H1 (cell line): ENCODE results near the gene MTX3. TPM values are rescaled to one million over a fixed set of nuclear protein-coding genes. Genes with fewer than 3 reads are reported as not detected.

ENCODE experiments used
- CTCF ChIA-PET: fragments of 300-600 bp; sonication (Branson Sonifier 250); formaldehyde crosslinking; loops from one replicate; lab custom pipeline; 2021; ENCODE audit not compliant: partially characterized antibody; lab: Charles Lee
- POLR2A ChIA-PET: fragments of 300-600 bp; sonication (Branson Sonifier 250); formaldehyde crosslinking; loops from one replicate; lab custom pipeline; 2021; ENCODE audit warnings: inconsistent platforms; ENCODE audit not compliant: partially characterized antibody; lab: Charles Lee
- DNase-seq, 2 experiments: peaks; one replicate each; pipeline versions ENCODE4 v3.0.0 to v3.0.0-alpha.2; 2010 to 2022; ENCODE audit warnings: low spot score in 2 of 2, low read depth in 1 of 2, mixed read lengths in 1 of 2
- FAIRE-seq: peaks from 2 replicates; lab custom pipeline; 2011; peaks lifted over from hg19 to GRCh38; lab: Jason Lieb, UNC
- H2AFZ ChIP-seq: 2 replicates; pipeline ENCODE4 v1.8.1; 2012; ENCODE audit warnings: low read length, inconsistent platforms
- H2AK5ac ChIP-seq: 2 replicates; pipeline ENCODE4 v1.6.1; 2013; ENCODE audit warnings: low read depth, low read length
- H2BK120ac ChIP-seq: replicated peaks from 2 replicates; pipeline ENCODE3; 2013; ENCODE audit warnings: low read depth, low read length, inconsistent platforms
- H2BK12ac ChIP-seq: 2 replicates; pipeline ENCODE4 v1.6.1; 2013; ENCODE audit warnings: low read depth, low read length
- H2BK15ac ChIP-seq: 2 replicates; pipeline ENCODE4 v1.6.1; 2013; ENCODE audit warnings: low read length
- H2BK20ac ChIP-seq: 2 replicates; pipeline ENCODE4 v1.6.1; 2013; ENCODE audit warnings: low read length
- H2BK5ac ChIP-seq: 2 replicates; pipeline ENCODE4 v1.6.1; 2013; ENCODE audit warnings: low read depth, low read length
- H3K14ac ChIP-seq: 2 replicates; pipeline ENCODE4 v1.6.1; 2013; ENCODE audit warnings: inconsistent platforms; ENCODE audit not compliant: insufficient read length
- H3K18ac ChIP-seq: 2 replicates; pipeline ENCODE4 v1.6.1; 2013; ENCODE audit warnings: low read length; ENCODE audit errors: extremely low read depth
- H3K23ac ChIP-seq: 2 replicates; pipeline ENCODE4 v1.6.1; 2013; ENCODE audit warnings: inconsistent platforms; ENCODE audit not compliant: insufficient read length
- H3K23me2 ChIP-seq: 2 replicates; pipeline ENCODE4 v1.6.1; 2013; ENCODE audit warnings: low read depth, low read length
- H3K27ac ChIP-seq: 2 replicates; pipeline ENCODE4 v1.6.1; 2011; ENCODE audit warnings: low read depth, low read length, inconsistent platforms
- H3K27me3 ChIP-seq, 4 experiments: replicated peaks in 1 of 4; 1 replicate in 1 of 4; 2 replicates in 3 of 4; pipeline versions ENCODE4 v1.6.1 to v1.8.1; 2011 to 2013; ENCODE audit warnings: low read length in 3 of 4, mild to moderate bottlenecking in 3 of 4, inconsistent platforms in 2 of 4, mixed read lengths in 2 of 4, moderate library complexity in 1 of 4; ENCODE audit not compliant: control insufficient read depth in 3 of 4, insufficient read depth in 3 of 4; ENCODE audit errors: extremely low read depth in 1 of 4
- H3K36me3 ChIP-seq, 4 experiments: 2 replicates each; pipeline versions ENCODE4 v1.6.1 to v1.8.1; 2011 to 2013; ENCODE audit warnings: mild to moderate bottlenecking in 4 of 4, low read length in 3 of 4, moderate library complexity in 2 of 4, control low read depth in 1 of 4, inconsistent platforms in 1 of 4; ENCODE audit not compliant: insufficient read depth in 4 of 4, control insufficient read depth in 2 of 4
- H3K4ac ChIP-seq: replicated peaks from 2 replicates; pipeline ENCODE3; 2013; ENCODE audit warnings: low read length, low read depth, mixed read lengths, inconsistent platforms; ENCODE audit not compliant: insufficient read length
- H3K4me1 ChIP-seq, 4 experiments: replicated peaks in 1 of 4; 1 replicate in 1 of 4; 2 replicates in 3 of 4; pipeline versions ENCODE4 v1.6.1 to v1.8.1; 2011 to 2013; ENCODE audit warnings: low read length in 3 of 4, inconsistent platforms in 2 of 4, mixed read lengths in 1 of 4; ENCODE audit not compliant: insufficient read depth in 4 of 4, control insufficient read depth in 3 of 4
- H3K4me2 ChIP-seq, 2 experiments: 2 replicates each; pipeline versions ENCODE4 v1.6.1 to v1.8.1; 2011 to 2013; ENCODE audit warnings: low read depth in 2 of 2, low read length in 2 of 2, control low read depth in 1 of 2, inconsistent platforms in 1 of 2, mild to moderate bottlenecking in 1 of 2; ENCODE audit not compliant: insufficient read depth in 1 of 2
- H3K4me3 ChIP-seq, 4 experiments: fragments of 200-600, 300-600 bp in 1 of 4; sonication (generic), shearing (Covaris generic), sonication (Bioruptor Twin) in 1 of 4; 2 replicates each; pipeline versions ENCODE4 v1.5.1 to v1.8.1; 2011 to 2016; ENCODE audit warnings: low read length in 4 of 4, low read depth in 3 of 4, control low read depth in 2 of 4, inconsistent platforms in 2 of 4, mild to moderate bottlenecking in 2 of 4, mixed read lengths in 1 of 4, moderate library complexity in 1 of 4; ENCODE audit not compliant: insufficient read depth in 2 of 4; ENCODE audit errors: extremely low read depth in 1 of 4
- H3K56ac ChIP-seq: replicated peaks from 2 replicates; pipeline ENCODE3; 2013; ENCODE audit warnings: low read depth, mild to moderate bottlenecking, mixed read lengths, low read length, inconsistent platforms; ENCODE audit not compliant: insufficient read length
- H3K79me1 ChIP-seq: 2 replicates; pipeline ENCODE4 v1.6.1; 2013; ENCODE audit warnings: low read depth, low read length, control low read depth
- H3K79me2 ChIP-seq, 2 experiments: 2 replicates each; pipeline versions ENCODE4 v1.6.1 to v1.8.1; 2012 to 2013; ENCODE audit warnings: low read length in 2 of 2, mild to moderate bottlenecking in 2 of 2, inconsistent platforms in 1 of 2; ENCODE audit not compliant: insufficient read depth in 2 of 2, control insufficient read depth in 1 of 2
- H3K9ac ChIP-seq, 4 experiments: replicated peaks in 1 of 4; 1 replicate in 1 of 4; 2 replicates in 3 of 4; pipeline versions ENCODE4 v1.6.1 to v1.8.1; 2011 to 2013; ENCODE audit warnings: low read depth in 3 of 4, low read length in 3 of 4, control low read depth in 2 of 4, mild to moderate bottlenecking in 2 of 4, moderate library complexity in 2 of 4, inconsistent platforms in 1 of 4; ENCODE audit errors: extremely low read depth in 1 of 4
- H3K9me3 ChIP-seq, 2 experiments: 2 replicates each; pipeline versions ENCODE4 v1.6.1 to v1.8.1; 2012 to 2013; ENCODE audit warnings: mild to moderate bottlenecking in 2 of 2, moderate library complexity in 2 of 2, control low read depth in 1 of 2, inconsistent platforms in 1 of 2, low read depth in 1 of 2, low read length in 1 of 2, mixed read lengths in 1 of 2; ENCODE audit not compliant: insufficient read depth in 2 of 2
- H4K20me1 ChIP-seq, 2 experiments: replicated peaks in 1 of 2; 2 replicates each; pipeline versions ENCODE3 to v1.8.1; 2011 to 2013; ENCODE audit warnings: inconsistent platforms in 2 of 2, low read length in 2 of 2, mild to moderate bottlenecking in 1 of 2; ENCODE audit not compliant: insufficient read depth in 2 of 2, control insufficient read depth in 1 of 2
- H4K5ac ChIP-seq: 2 replicates; pipeline ENCODE4 v1.6.1; 2013; ENCODE audit warnings: low read length, low read depth, mixed read lengths, inconsistent platforms; ENCODE audit not compliant: insufficient read length
- H4K8ac ChIP-seq: 2 replicates; pipeline ENCODE4 v1.8.0; 2013; ENCODE audit warnings: mild to moderate bottlenecking, moderate library complexity, low read length, inconsistent platforms; ENCODE audit not compliant: insufficient read depth; ENCODE audit errors: extremely low read depth
- H4K91ac ChIP-seq: replicated peaks from 2 replicates; pipeline ENCODE3; 2013; ENCODE audit warnings: low read length, mixed read lengths, inconsistent platforms; ENCODE audit not compliant: insufficient read length
- ASH2L ChIP-seq: fragments of 200-600, 300-600 bp; sonication (generic); IDR thresholded peaks from one replicate; pipeline ENCODE4 v1.7.1; 2017; ENCODE audit warnings: low read length
- CHD1 ChIP-seq: IDR thresholded peaks from 2 replicates; pipeline ENCODE4 v1.6.1; 2012; ENCODE audit warnings: low read depth, low read length, improper control_type of control experiment
- KDM1A ChIP-seq: fragments of 200-600, 300-600 bp; sonication (generic); IDR thresholded peaks from 2 replicates; pipeline ENCODE4 v1.7.1; 2016; ENCODE audit warnings: mild to moderate bottlenecking, low read length, borderline replicate concordance
- KDM4A ChIP-seq: IDR thresholded peaks from one replicate; pipeline ENCODE4 v1.7.1; 2012; ENCODE audit warnings: low read depth, mild to moderate bottlenecking, moderate library complexity, low read length, inconsistent platforms; ENCODE audit not compliant: severe bottlenecking
- POLR2A ChIP-seq, 2 experiments: IDR thresholded peaks; 1 replicate in 1 of 2; 2 replicates in 1 of 2; pipeline ENCODE4 v1.6.1; 2011; ENCODE audit warnings: low read depth in 2 of 2, low read length in 2 of 2, mild to moderate bottlenecking in 2 of 2; ENCODE audit errors: control extremely low read depth in 1 of 2
- TCF12 ChIP-seq: IDR thresholded peaks from 2 replicates; pipeline ENCODE4 v1.6.1; 2011; ENCODE audit warnings: low read depth, mild to moderate bottlenecking, low read length
- WGBS, 2 experiments: shearing (Covaris generic) in 1 of 2; methylation state at CpG; one replicate each; pipeline versions ENCODE4 v1.1.6 to v1.1.7; 2013 to 2015; ENCODE audit warnings: low lambda C conversion rate in 2 of 2, mixed read lengths in 2 of 2, inconsistent platforms in 1 of 2, low coverage in 1 of 2, missing lambda C conversion rate in 1 of 2; ENCODE audit not compliant: insufficient replicate concordance in 2 of 2, insufficient coverage in 1 of 2, insufficient read length in 1 of 2; ENCODE audit errors: extremely low coverage in 1 of 2, missing lambda C conversion rate in 1 of 2; 5-methylcytosine and 5-hydroxymethylcytosine counted together
- polyA plus RNA-seq, 7 experiments: library from polyadenylated mRNA; depleted of rRNA in 3 of 7; stranded (reverse) in 5 of 7; unstranded in 2 of 7; fragments of >200 nt in 5 of 7; fragments of 200-250 nt in 2 of 7; gene quantifications; 1 replicate in 5 of 7; 2 replicates in 1 of 7; 4 replicates in 1 of 7; pipeline versions ENCODE4 v1.2.1 to v1.2.3, GENCODE V29; 2011 to 2013; ENCODE audit warnings: missing spikeins in 2 of 7, mixed read lengths in 2 of 7
- total RNA-seq: library from RNA; stranded (reverse); fragmentation: NEBNext Ultra II Directional; extraction: Animal tissue kit (Norgen Biotek cat#: 25700); gene quantifications from 2 replicates; pipeline ENCODE4 v1.2.1, GENCODE V29; 2021

Gene MTX3
- total and polyA plus RNA-seq, 2 of the 8 experiments (the other 6 are each of a cell fraction or from before 2014, with no cell fraction given) = 9.4 to 28.8 TPM

DNA sequence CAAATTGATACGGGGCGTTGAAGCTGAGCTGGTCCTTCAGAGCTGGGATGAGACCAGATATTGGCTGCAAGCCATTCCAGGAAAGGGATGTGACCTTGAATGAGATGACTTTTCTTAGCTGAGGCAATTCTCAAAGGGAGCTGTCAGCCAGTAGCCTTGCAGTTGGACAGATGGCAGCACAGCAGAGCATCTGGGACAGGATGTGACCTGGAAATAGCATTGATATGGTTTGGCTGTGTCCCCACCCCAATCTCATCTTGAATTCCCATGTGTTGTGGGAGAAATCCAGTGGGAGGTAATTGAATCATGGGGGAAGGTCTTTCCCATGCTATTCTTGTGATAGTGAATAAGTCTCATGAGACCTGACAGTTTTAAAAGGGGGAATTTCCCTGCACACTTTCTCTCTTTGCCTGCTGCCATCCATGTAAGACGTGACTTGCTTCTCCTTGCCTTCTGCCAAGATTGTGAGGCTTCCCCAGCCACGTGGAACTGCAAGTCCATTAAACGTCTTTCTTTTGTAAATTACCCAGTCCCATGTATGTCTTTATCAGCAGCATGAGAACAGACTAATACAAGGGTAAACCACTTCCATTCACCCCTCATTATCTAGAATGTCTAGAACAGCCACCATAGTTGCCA lies 19.8 kb upstream of the MTX3 start:
- Histone ChIP-seq H3K14ac (no peak overlapping the region), H3K79me2 (no peaks in the 10 kb centered on the region), H3K18ac (no peak overlapping the region), H4K5ac (no peak overlapping the region), H3K4ac (no peak overlapping the region), H3K23ac (no peak overlapping the region), H3K4me1 (no peaks in the 10 kb centered on the region), H4K91ac (no peak overlapping the region), H3K9me3 (no peaks in the 10 kb centered on the region; a peak in 1 of 4 replicates), H3K4me3 (no peak overlapping the region), H2BK120ac (no peak overlapping the region), H4K8ac (no peak overlapping the region), H3K56ac (no peak overlapping the region), H3K79me1 (0 out of 2 replicates have a peak, but pooled peaks cover 3% of the 10 kb centered on the region), H3K27me3 (no peaks in the 10 kb centered on the region), H3K23me2 (no peaks in the 10 kb centered on the region), H2AK5ac (no peak overlapping the region), H3K9ac (no peak overlapping the region), H2AFZ (no peak overlapping the region), H3K27ac (no peak overlapping the region), H3K36me3 (peaks cover 0 to 2% (median 0%) of the 10 kb centered on the region in 4 experiments; a peak in 1 of 8 replicates), H2BK5ac (no peak overlapping the region), H4K20me1 (no peaks in the 10 kb centered on the region), H2BK20ac (no peak overlapping the region), H2BK12ac (no peak overlapping the region), H3K4me2 (no peak overlapping the region), H2BK15ac (no peak overlapping the region)
- FAIRE-seq (no peak), DNase-seq (no peak)
- POLR2A ChIA-PET = interaction anchor here (0.6 to 1.2 kb wide), 2 partner anchors 15 to 16 kb away, joined by 3 read pairs; no protein-coding TSS in a partner anchor
- TF ChIP-seq KDM1A (no peak), TCF12 (no peak), CHD1 (no peak), POLR2A (IDR thresholded peaks at IDR 0.05; ENCODE audit: control extremely low read depth in 1 of 2, low read depth in 2 of 2, low read length in 2 of 2) (no peak), ASH2L (no peak), KDM4A (no peak)
- 91% methylated on average over 5 of the region's 5 CpGs; no CpG with 5 or more reads in 1 of the 2 experiments for WGBS, 2 experiments
- CTCF ChIA-PET = interaction anchor here (0.5 to 1.0 kb wide), 5 partner anchors 17 to 325 kb away, joined by 3 read pairs; no protein-coding TSS in a partner anchor
